Gastroesophageal sphincter (tissue), 3 donors: ENCODE results near the gene VWC2L.

Source experiments
- CTCF ChIP-seq, 4 experiments: fragments of 200-600 bp in 2 of 4; fragments of 450-650 bp in 2 of 4; sonication (generic) in 1 of 4; IDR thresholded peaks; one replicate each; pipeline ENCODE4 v1.5.1; 2017 to 2019; ENCODE audit warnings: antibody characterized with exemption in 4 of 4, mild to moderate bottlenecking in 2 of 4, moderate library complexity in 2 of 4
- POLR2A ChIP-seq, 2 donors: fragments of 450-650 bp; IDR thresholded peaks; one replicate each; pipeline ENCODE4 v1.6.1; 2017; ENCODE audit warnings: antibody characterized with exemption in 2 of 2, mild to moderate bottlenecking in 2 of 2, moderate library complexity in 1 of 2

- no peak for TF ChIP-seq POLR2A (IDR thresholded peaks at IDR 0.05)
- TF ChIP-seq CTCF (IDR thresholded peaks at IDR 0.05) = no peak
These were observed 194.0 kb downstream of the VWC2L start for GRCh38 chr2:214604861-214605260.
